Activated CD4-positive, alpha-beta T cell treated with anti-CD3 and anti-CD28 coated beads, Interleukin-2, amount 10 ng/mL, durations not matched to agents 7 days and 5 days (primary cell): ENCODE data around the gene PCDHGA8. TPM values are rescaled to one million over a fixed set of nuclear protein-coding genes. Genes with fewer than 3 reads are reported as not detected.
A peak's percentile ranks its signal among the peaks of the same experiment; 100 is the strongest.
"Not testable (repeated sequence)": the region's sequence is repeated elsewhere in the genome, so short reads cannot be mapped to it uniquely, and the experiment has no call there.

ENCODE experiments used
- CTCF ChIA-PET: fragments of 350-600 bp; sonication (Branson Sonifier 250); formaldehyde crosslinking; loops from one replicate; lab custom pipeline; 2021; ENCODE audit warnings: antibody characterized with exemption; lab: Charles Lee
- POLR2A ChIA-PET: fragments of 350-600 bp; sonication (Branson Sonifier 250); formaldehyde crosslinking; loops from one replicate; lab custom pipeline; 2021; ENCODE audit warnings: antibody characterized with exemption; lab: Charles Lee
- DNase-seq: peaks from one replicate; pipeline ENCODE4 v3.0.0-alpha.2; 2020
- H3K27ac Mint-ChIP-seq: one replicate; pipeline ENCODE4 v1.8.0; 2021; ENCODE audit warnings: mild to moderate bottlenecking, moderate library complexity, mixed read lengths
- H3K27me3 Mint-ChIP-seq: one replicate; pipeline ENCODE4 v1.8.0; 2021; ENCODE audit warnings: mixed read lengths
- H3K36me3 Mint-ChIP-seq: one replicate; pipeline ENCODE4 v1.8.0; 2021; ENCODE audit warnings: low read depth, mixed read lengths
- H3K4me1 Mint-ChIP-seq: one replicate; pipeline ENCODE4 v1.8.0; 2021; ENCODE audit warnings: mixed read lengths
- H3K4me3 Mint-ChIP-seq: one replicate; pipeline ENCODE4 v1.8.0; 2021; ENCODE audit warnings: mild to moderate bottlenecking, moderate library complexity, mixed read lengths
- H3K9me3 Mint-ChIP-seq: one replicate; pipeline ENCODE4 v1.8.0; 2021; ENCODE audit warnings: mixed read lengths
- total RNA-seq, 2 experiments: library from RNA; stranded (reverse); gene quantifications; one replicate each; pipeline ENCODE4 v1.2.3, GENCODE V29; 2021

Gene PCDHGA8
- total RNA-seq, 2 experiments from 2014 or later, result not detected

DNA sequence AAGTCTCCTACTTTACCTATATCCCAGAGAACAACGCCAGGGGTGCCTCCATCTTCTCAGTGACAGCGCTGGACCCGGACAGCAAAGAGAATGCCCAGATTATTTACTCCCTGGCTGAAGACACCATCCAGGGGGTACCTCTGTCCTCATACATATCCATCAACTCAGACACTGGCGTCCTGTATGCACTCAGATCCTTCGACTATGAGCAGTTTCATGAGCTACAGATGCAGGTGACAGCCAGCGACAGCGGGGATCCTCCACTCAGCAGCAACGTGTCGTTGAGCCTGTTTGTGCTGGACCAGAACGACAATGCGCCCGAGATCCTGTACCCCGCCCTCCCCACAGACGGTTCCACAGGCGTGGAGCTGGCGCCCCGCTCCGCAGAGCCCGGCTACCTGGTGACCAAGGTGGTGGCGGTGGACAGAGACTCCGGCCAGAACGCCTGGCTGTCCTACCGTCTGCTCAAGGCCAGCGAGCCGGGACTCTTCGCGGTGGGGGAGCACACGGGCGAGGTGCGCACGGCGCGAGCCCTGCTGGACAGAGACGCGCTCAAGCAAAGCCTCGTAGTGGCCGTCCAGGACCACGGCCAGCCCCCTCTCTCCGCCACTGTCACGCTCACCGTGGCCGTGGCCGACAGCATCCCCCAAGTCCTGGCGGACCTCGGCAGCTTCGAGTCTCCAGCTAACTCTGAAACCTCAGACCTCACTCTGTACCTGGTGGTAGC lies 22.3 kb downstream of the PCDHGA8 start:
- POLR2A ChIA-PET, DNase-seq, H3K27ac Mint-ChIP-seq, H3K4me3 Mint-ChIP-seq: not testable (repeated sequence)
- H3K36me3 Mint-ChIP-seq, result peaks cover 19% of the 10 kb centered on the region
- peaks cover 24% of the 10 kb centered on the region for H3K9me3 Mint-ChIP-seq
- peaks cover 60% of the 10 kb centered on the region for H3K27me3 Mint-ChIP-seq
- CTCF ChIA-PET, result interaction anchor here (2.2 to 2.7 kb wide), 5 partner anchors 16 to 149 kb away, joined by 8 to 19 read pairs (median 11); partner anchors contain the start of genes PCDHGA12, PCDHGB3 and PCDHGB5
- H3K4me1 Mint-ChIP-seq, result peaks cover 21% of the 10 kb centered on the region

- peaks cover 61% of the 10 kb centered on the region for H3K27me3 Mint-ChIP-seq
- CTCF ChIA-PET, result interaction anchor here (2.7 kb wide), 1 partner anchor 149 kb away, joined by 14 read pairs; no protein-coding TSS in a partner anchor
- peaks cover 21% of the 10 kb centered on the region for H3K4me1 Mint-ChIP-seq
- H3K4me3 Mint-ChIP-seq, POLR2A ChIA-PET, DNase-seq, H3K27ac Mint-ChIP-seq: not testable (repeated sequence)
- peaks cover 26% of the 10 kb centered on the region for H3K9me3 Mint-ChIP-seq
- H3K36me3 Mint-ChIP-seq, result peaks cover 18% of the 10 kb centered on the region
Measured at GRCh38 chr5:141415275-141415618, 22.8 kb downstream of the PCDHGA8 start.

DNA sequence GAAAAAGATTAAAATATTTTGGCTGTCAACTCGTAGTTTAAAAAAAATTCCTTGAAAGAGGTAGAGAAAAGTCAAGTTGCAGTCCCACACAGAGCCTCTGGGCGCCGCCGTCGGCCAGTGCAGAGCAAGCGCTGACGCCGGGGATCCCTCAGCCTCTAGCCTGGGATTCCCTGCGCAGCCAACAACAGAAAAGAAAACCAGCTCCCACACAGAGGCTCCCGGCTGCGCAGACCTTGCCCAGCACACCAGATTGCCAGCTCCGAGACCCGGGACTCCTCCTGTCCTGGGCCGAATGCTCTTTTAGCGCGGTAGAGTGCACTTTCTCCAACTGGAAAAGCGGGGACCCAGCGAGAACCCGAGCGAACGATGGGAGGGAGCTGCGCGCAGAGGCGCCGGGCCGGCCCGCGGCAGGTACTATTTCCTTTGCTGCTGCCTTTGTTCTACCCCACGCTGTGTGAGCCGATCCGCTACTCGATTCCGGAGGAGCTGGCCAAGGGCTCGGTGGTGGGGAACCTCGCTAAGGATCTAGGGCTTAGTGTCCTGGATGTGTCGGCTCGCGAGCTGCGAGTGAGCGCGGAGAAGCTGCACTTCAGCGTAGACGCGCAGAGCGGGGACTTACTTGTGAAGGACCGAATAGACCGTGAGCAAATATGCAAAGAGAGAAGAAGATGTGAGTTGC lies 25.2 kb downstream of the PCDHGA8 start, which contains the start of gene PCDHGB7:
PCDHGB7 (plus strand) TSS at position 184 of the 679 bp plus-strand sequence; CDS start at position 367, 183 bp downstream.
- H3K9me3 Mint-ChIP-seq, result peaks cover 31% of the 10 kb centered on the region
- peak within 1 kb of the TSS; percentile 50 for H3K27ac Mint-ChIP-seq
- peaks cover 21% of the 10 kb centered on the region for H3K4me1 Mint-ChIP-seq
- DNase-seq, POLR2A ChIA-PET: not testable (repeated sequence)
- peaks cover 72% of the 10 kb centered on the region for H3K27me3 Mint-ChIP-seq
- peak within 1 kb of the TSS; percentile 41 for H3K4me3 Mint-ChIP-seq
- H3K36me3 Mint-ChIP-seq, result peaks cover 16% of the 10 kb centered on the region
- CTCF ChIA-PET, result interaction anchor here (0.6 to 3.8 kb wide), 10 partner anchors 13 to 208 kb away, joined by 3 to 18 read pairs (median 5); partner anchors contain the start of genes PCDHGA12, PCDHGA4, PCDHGB3 and PCDHGB5

- no peak for DNase-seq
- Mint-ChIP-seq H3K4me3 (peak overlapping the region; percentile 5), H3K27ac (peak overlapping the region; percentile 32), H3K27me3 (peaks cover 69% of the 10 kb centered on the region), H3K4me1 (peaks cover 10% of the 10 kb centered on the region), H3K36me3 (peaks cover 15% of the 10 kb centered on the region), H3K9me3 (peaks cover 30% of the 10 kb centered on the region)
- ChIA-PET POLR2A (no interaction called here), CTCF (interaction anchor here (0.8 to 3.8 kb wide), 8 partner anchors 11 to 145 kb away, joined by 3 to 22 read pairs (median 5); partner anchors contain the start of genes PCDHGA12, PCDHGB5 and PCDHGB6)
Measured at GRCh38 chr5:141419074-141419880, 26.8 kb downstream of the PCDHGA8 start.

DNA sequence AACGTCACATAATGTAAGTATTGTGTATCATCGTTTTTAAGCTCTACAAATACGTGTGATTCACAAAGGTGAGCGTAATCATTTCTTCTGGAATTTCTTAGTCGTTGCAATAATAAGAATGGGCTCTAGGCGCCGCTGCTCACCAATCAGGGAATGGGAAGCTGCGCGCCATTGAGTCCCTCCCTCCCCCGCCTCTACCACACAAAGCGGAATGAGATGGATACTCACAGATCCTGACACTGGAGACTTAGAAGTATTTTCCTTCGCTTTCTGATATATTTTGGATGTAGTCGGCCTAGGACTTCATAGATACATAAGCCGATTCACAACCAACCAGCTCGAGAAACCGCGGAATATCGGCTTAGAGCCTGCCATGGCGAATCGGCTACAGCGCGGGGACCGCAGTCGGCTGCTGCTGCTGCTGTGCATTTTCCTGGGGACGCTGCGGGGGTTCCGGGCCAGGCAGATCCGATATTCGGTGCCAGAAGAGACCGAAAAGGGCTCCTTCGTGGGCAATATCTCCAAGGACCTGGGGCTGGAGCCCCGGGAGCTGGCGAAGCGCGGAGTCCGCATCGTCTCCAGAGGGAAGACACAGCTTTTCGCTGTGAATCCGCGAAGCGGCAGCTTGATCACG lies 28.5 kb downstream of the PCDHGA8 start, which contains the start of gene PCDHGA11:
PCDHGA11 (plus strand) TSS at position 197 of the 634 bp plus-strand sequence; CDS start at position 374, 177 bp downstream.
- Mint-ChIP-seq H3K27me3 (peaks cover 67% of the 10 kb centered on the region), H3K27ac (peak within 1 kb of the TSS; percentile 73), H3K36me3 (peaks cover 10% of the 10 kb centered on the region), H3K9me3 (peaks cover 24% of the 10 kb centered on the region), H3K4me3 (peak within 1 kb of the TSS; percentile 66), H3K4me1 (peaks cover 8% of the 10 kb centered on the region)
- POLR2A ChIA-PET, result no interaction called here
- CTCF ChIA-PET, result interaction anchor here (0.6 to 2.8 kb wide), 23 partner anchors 8 to 239 kb away, joined by 3 to 22 read pairs (median 4); partner anchors contain the start of genes DIAPH1, PCDHB16, PCDHGA10 and PCDHGA12
- peak; percentile 38 for DNase-seq

DNA sequence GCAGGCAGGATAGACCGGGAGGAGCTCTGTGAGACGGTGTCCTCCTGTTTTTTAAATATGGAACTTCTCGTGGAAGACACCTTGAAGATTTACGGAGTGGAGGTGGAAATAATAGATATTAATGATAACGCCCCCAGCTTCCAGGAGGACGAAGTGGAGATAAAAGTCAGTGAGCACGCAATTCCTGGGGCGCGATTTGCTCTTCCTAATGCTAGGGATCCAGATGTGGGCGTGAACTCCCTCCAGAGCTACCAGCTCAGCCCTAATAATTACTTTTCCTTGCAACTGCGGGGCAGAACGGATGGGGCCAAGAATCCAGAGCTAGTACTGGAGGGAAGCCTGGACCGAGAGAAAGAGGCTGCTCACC lies 29.0 kb downstream of the PCDHGA8 start:
- ChIA-PET POLR2A (no interaction called here), CTCF (interaction anchor here (0.6 to 2.8 kb wide), 21 partner anchors 9 to 198 kb away, joined by 3 to 22 read pairs (median 4); partner anchors contain the start of genes DIAPH1, PCDHGA10, PCDHGA12 and PCDHGA2)
- H3K27me3 Mint-ChIP-seq, result peaks cover 63% of the 10 kb centered on the region
- H3K36me3 Mint-ChIP-seq, result peaks cover 10% of the 10 kb centered on the region
- peaks cover 24% of the 10 kb centered on the region for H3K9me3 Mint-ChIP-seq
- H3K4me1 Mint-ChIP-seq, result peaks cover 8% of the 10 kb centered on the region
- no peak for DNase-seq
- H3K27ac Mint-ChIP-seq, result no peak overlapping the region
- peak overlapping the region; percentile 66 for H3K4me3 Mint-ChIP-seq

GRCh38 chr5:141422742-141423291 lies 30.4 kb downstream of the PCDHGA8 start:
- peaks cover 27% of the 10 kb centered on the region for H3K9me3 Mint-ChIP-seq
- CTCF ChIA-PET, result interaction anchor here (1.0 kb wide), 1 partner anchor 115 kb away, joined by 3 read pairs; no protein-coding TSS in a partner anchor
- H3K27me3 Mint-ChIP-seq, result peaks cover 56% of the 10 kb centered on the region
- H3K27ac Mint-ChIP-seq, result no peak overlapping the region
- H3K36me3 Mint-ChIP-seq, result peaks cover 10% of the 10 kb centered on the region
- POLR2A ChIA-PET, result no interaction called here
- DNase-seq, result no peak
- peaks cover 8% of the 10 kb centered on the region for H3K4me1 Mint-ChIP-seq
- no peak overlapping the region for H3K4me3 Mint-ChIP-seq

DNA sequence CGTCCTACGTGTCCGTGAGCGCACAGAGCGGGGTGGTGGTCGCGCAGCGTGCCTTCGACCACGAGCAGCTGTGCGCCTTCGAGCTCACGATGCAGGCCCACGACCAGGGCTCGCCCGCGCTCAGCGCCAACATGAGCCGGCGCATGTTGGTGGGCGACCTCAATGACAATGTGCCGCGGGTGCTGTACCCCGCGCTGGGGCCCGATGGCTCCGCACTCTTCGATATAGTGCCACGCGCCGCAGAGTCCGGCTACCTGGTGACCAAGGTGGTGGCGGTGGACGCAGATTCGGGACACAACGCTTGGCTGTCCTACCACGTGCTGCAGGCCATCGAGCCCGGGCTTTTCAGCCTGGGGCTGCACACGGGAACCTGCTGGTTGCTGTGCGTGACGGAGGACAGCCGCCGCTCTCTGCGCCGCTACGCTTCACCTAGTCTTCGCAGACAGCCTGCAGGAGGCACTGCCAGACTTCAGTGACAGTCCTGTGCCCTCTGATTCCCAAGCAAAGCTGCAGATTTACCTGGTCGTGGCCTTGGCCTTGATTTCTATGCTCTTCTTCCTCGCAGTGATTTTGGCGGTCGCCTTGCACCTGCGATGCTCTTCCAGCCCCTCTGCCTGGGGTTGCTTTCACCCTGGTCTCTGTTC lies 35.5 kb downstream of the PCDHGA8 start:
- DNase-seq, result no peak
- POLR2A ChIA-PET, result no interaction called here
- peaks cover 11% of the 10 kb centered on the region for H3K4me1 Mint-ChIP-seq
- H3K27me3 Mint-ChIP-seq, result peaks cover 48% of the 10 kb centered on the region
- H3K36me3 Mint-ChIP-seq, result peaks cover 13% of the 10 kb centered on the region
- H3K9me3 Mint-ChIP-seq, result peaks cover 29% of the 10 kb centered on the region
- CTCF ChIA-PET, result interaction anchor here (1.8 kb wide), 1 partner anchor 130 kb away, joined by 4 read pairs; no protein-coding TSS in a partner anchor
- no peak overlapping the region for H3K4me3 Mint-ChIP-seq
- no peak overlapping the region for H3K27ac Mint-ChIP-seq

DNA sequence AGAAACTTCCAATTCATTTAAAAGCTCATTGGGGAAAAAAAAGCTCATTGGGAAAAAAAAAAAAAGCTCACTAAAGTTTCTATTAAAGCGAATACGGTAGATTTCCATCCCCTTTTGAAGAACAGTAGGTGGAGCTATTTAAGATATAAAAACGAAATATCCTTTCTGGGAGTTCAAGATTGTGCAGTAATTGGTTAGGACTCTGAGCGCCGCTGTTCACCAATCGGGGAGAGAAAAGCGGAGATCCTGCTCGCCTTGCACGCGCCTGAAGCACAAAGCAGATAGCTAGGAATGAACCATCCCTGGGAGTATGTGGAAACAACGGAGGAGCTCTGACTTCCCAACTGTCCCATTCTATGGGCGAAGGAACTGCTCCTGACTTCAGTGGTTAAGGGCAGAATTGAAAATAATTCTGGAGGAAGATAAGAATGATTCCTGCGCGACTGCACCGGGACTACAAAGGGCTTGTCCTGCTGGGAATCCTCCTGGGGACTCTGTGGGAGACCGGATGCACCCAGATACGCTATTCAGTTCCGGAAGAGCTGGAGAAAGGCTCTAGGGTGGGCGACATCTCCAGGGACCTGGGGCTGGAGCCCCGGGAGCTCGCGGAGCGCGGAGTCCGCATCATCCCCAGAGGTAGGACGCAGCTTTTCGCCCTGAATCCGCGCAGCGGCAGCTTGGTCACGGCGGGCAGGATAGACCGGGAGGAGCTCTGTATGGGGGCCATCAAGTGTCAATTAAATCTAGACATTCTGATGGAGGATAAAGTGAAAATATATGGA lies 38.1 kb downstream of the PCDHGA8 start, which contains the start of gene PCDHGA12:
PCDHGA12 (plus strand) TSS at position 176 of the 782 bp plus-strand sequence; CDS start at position 429, 253 bp downstream.
- peaks cover 16% of the 10 kb centered on the region for H3K36me3 Mint-ChIP-seq
- H3K27ac Mint-ChIP-seq, result peak within 1 kb of the TSS; percentile 80
- POLR2A ChIA-PET, result no interaction called here
- H3K27me3 Mint-ChIP-seq, result peaks cover 39% of the 10 kb centered on the region
- DNase-seq, result peak; percentile 39
- H3K4me3 Mint-ChIP-seq, result peak within 1 kb of the TSS; percentile 59
- CTCF ChIA-PET, result interaction anchor here (0.6 to 3.3 kb wide), 20 partner anchors 10 to 201 kb away, joined by 3 to 22 read pairs (median 4); partner anchors contain the start of genes PCDHGA10, PCDHGA11, PCDHGB6 and PCDHGB7
- H3K4me1 Mint-ChIP-seq, result peaks cover 11% of the 10 kb centered on the region
- H3K9me3 Mint-ChIP-seq, result peaks cover 31% of the 10 kb centered on the region

GRCh38 chr5:141431286-141431685 lies 38.9 kb downstream of the PCDHGA8 start:
- H3K36me3 Mint-ChIP-seq, result peaks cover 16% of the 10 kb centered on the region

More at GRCh38 chr5:141431286-141431685, 38.9 kb downstream of the PCDHGA8 start:
- peak overlapping the region; percentile 59 for H3K4me3 Mint-ChIP-seq
- DNase-seq, result no peak
- peaks cover 31% of the 10 kb centered on the region for H3K9me3 Mint-ChIP-seq
- peaks cover 37% of the 10 kb centered on the region for H3K27me3 Mint-ChIP-seq
- H3K4me1 Mint-ChIP-seq, result peaks cover 11% of the 10 kb centered on the region
- POLR2A ChIA-PET, result no interaction called here
- CTCF ChIA-PET, result interaction anchor here (0.7 to 3.3 kb wide), 9 partner anchors 10 to 133 kb away, joined by 3 to 22 read pairs (median 6); partner anchors contain the start of genes PCDHGA10, PCDHGA11, PCDHGB6 and PCDHGB7
- H3K27ac Mint-ChIP-seq, result peak overlapping the region; percentile 80
